Vagina (tissue), 2 donors: ENCODE data around the gene OSTN.

Source experiments
- CTCF ChIP-seq, 3 experiments: fragments of 450-650 bp in 2 of 3; fragments of 200-600 bp in 1 of 3; sonication (generic) in 1 of 3; IDR thresholded peaks; one replicate each; pipeline ENCODE4 v1.5.1; 2017 to 2019; ENCODE audit warnings: antibody characterized with exemption in 3 of 3, mild to moderate bottlenecking in 2 of 3, moderate library complexity in 2 of 3
- POLR2AphosphoS5 ChIP-seq, 2 donors: sonication (generic); formaldehyde crosslinking; IDR thresholded peaks; one replicate each; pipeline ENCODE4 v1.9.0; 2017; ENCODE audit warnings: antibody characterized with exemption in 2 of 2, mild to moderate bottlenecking in 2 of 2, low read depth in 1 of 2; ENCODE audit not compliant: insufficient read depth in 1 of 2

GRCh38 chr3:191154827-191155226, 44.2 kb upstream of the OSTN start:
- TF ChIP-seq POLR2AphosphoS5 (IDR thresholded peaks at IDR 0.05; ENCODE audit: insufficient read depth in 1 of 2, low read depth in 1 of 2) (no peak), CTCF (IDR thresholded peaks at IDR 0.05) (no peak)
